Left renal pelvis (tissue), 4 donors: Measurements from ENCODE around the gene COL5A1. TPM values are rescaled to one million over a fixed set of nuclear protein-coding genes. Genes with fewer than 3 reads are reported as not detected.

Experiments
- DNase-seq, 4 donors: peaks; one replicate each; pipeline ENCODE4 v3.0.0-alpha.2; 2013; ENCODE audit warnings: low read depth in 4 of 4, low spot score in 3 of 4
- polyA plus RNA-seq, 4 donors: library from polyadenylated mRNA; unstranded; fragments of 120-200 nt; gene quantifications; one replicate each; pipeline ENCODE4 v1.2.1, GENCODE V29; 2013; ENCODE audit not compliant: insufficient read length in 4 of 4

The COL5A1 gene
- polyA plus RNA-seq, 4 donors: 90.9 to 424 (median 114) TPM

GRCh38 chr9:134863941-134864820 is 222.6 kb downstream of the COL5A1 start:
- no peak for DNase-seq

- no peak for DNase-seq
These were observed 223.2 kb downstream of the COL5A1 start for GRCh38 chr9:134864821-134865190.

- DNase-seq: no peak
These were observed 226.5 kb downstream of the COL5A1 start for GRCh38 chr9:134867917-134868750.

GRCh38 chr9:134868751-134869553 is 227.3 kb downstream of the COL5A1 start:
- no peak for DNase-seq

- DNase-seq: no peak
These were observed 228.1 kb downstream of the COL5A1 start for GRCh38 chr9:134869554-134870300.

- DNase-seq: no peak
These were observed 228.7 kb downstream of the COL5A1 start for GRCh38 chr9:134870301-134870694.

GRCh38 chr9:134870746-134871662 is 229.4 kb downstream of the COL5A1 start:
- DNase-seq: no peak

- DNase-seq: peak in 3 of 4 donors; percentile 32 to 64 (median 50)
These were observed 230.2 kb downstream of the COL5A1 start for GRCh38 chr9:134871697-134872340.

GRCh38 chr9:134872482-134873231 is 231.1 kb downstream of the COL5A1 start:
- DNase-seq: no peak

GRCh38 chr9:134875371-134875770 is 233.8 kb downstream of the COL5A1 start:
- no peak for DNase-seq

GRCh38 chr9:134877541-134877940 is 235.9 kb downstream of the COL5A1 start:
- DNase-seq: no peak

- no peak for DNase-seq
These were observed 238.3 kb downstream of the COL5A1 start for GRCh38 chr9:134879664-134880483.

- DNase-seq: no peak
These were observed 239.1 kb downstream of the COL5A1 start, which contains the start of gene FCN2 for GRCh38 chr9:134880484-134881312. Gene FCN2, plus strand, starts transcription at chr9:134880810. Its CDS starts 12 bp downstream, at chr9:134880822.

GRCh38 chr9:134881313-134881670 is 239.7 kb downstream of the COL5A1 start:
- no peak for DNase-seq

GRCh38 chr9:134882204-134882785 is 240.7 kb downstream of the COL5A1 start:
- no peak for DNase-seq
